HG02840 (cell line): ENCODE data around the gene KCTD13.
A peak's percentile ranks its signal among the peaks of the same experiment; 100 is the strongest.
"Not testable (repeated sequence)": the region's sequence is repeated elsewhere in the genome, so short reads cannot be mapped to it uniquely, and the experiment has no call there.

Experiments
- ATAC-seq: cut with Tn5 transposase; IDR thresholded peaks from one replicate; pipeline ENCODE4 v1.9.1; 2021; ENCODE audit warnings: mild to moderate bottlenecking, moderate library complexity, moderate number of reproducible peaks; ENCODE audit not compliant: unreplicated experiment, low FRiP score

The KCTD13 gene

DNA sequence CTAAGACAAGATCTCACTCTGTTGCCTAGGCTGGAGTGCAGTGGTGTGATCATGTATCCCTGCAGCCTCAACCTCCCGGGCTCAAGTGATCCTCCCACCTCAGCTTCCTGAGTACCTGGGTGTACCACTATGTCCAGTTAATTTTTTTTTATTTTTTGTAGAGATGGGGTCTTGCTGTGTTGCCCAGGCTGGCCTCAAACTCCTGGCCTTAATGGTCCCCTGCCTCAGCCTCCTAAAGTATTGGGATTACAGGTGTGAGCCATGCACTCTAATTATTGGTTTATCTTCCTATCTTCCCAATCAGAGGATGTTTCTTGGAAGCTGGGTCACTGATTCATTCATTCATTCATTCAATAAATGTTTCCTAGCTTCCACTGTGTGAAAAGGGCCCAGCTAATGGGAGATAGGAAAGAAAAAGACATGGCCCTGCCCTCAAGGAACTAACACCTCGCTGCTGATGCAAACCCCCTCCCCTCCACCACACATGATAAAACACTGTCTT, 17.3 kb downstream of the KCTD13 start:
- no peak for ATAC-seq

DNA sequence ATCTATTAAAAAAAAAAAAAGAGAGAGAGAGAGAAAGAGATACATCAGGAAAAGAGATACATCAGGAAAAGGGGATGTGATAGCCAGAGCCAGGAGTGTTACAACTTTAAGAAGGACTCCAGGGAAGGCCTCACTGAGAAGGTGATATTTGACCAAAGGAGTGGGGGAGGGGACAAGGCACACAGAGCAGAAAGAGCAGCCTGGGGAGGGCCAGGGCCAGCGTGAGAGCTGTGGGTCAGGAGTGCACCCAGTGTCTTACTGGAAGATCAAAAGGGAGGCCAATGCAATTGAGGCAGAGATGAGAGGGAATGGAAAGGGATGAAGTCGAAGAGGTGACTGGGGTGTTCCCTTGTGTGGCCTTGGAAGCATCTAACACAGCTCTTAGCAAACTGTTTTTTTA, 18.1 kb downstream of the KCTD13 start:
- no peak for ATAC-seq

DNA sequence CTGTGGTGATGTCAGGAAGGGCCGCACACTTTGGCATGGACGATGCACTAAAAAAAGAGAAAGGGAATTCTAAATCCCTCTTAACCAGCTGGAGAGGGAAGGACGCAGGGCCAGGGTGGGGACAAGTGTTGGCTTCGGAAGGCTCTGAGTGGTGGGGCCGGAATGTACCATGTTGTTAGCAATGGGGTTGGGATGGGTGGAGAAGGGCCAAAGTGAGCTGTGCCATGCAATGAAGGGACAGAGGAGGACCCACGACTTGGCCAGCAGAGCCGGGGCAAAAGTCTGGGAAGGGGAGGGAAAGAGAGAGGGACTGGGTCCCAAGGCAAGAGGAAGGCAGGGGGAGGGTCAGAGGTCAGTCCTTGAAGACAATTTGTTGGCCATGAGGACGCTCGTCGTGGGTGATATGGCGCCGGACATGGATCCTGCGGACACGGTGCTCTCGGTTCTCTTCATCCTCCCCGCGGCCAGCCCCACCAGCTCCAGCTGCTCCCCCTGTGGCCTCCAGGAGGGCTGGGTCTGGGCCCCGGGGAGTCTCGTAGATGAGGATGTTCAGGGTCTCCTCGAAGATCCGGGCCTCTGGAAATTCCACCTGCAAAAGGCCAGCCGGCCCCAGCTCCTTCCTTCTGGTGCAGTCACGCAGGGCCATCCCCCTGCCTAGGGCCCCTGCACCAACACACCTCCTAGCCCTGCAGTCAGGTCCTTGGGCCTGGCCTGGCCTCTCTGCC, 19.3 kb downstream of the KCTD13 start:
- ATAC-seq: no peak

DNA sequence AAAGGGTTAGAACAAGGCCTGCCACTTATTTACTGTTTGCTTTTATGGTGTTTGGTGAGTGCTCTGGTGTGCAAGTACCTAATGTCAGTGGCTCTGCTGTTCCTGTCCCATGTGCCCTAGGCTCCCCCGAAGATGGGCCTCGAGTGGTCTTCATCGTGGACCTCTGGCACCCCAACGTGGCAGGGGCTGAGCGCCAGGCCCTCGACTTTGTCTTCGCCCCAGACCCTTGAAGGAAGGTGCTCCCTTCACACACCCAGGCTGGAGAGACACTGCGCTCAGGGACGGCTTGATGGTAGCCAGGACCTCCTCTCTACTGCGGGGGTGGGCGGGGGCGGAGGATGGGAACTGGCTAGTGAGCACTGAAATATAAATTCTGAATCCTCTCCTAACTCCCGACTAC, 20.4 kb downstream of the KCTD13 start:
- ATAC-seq: no peak

DNA sequence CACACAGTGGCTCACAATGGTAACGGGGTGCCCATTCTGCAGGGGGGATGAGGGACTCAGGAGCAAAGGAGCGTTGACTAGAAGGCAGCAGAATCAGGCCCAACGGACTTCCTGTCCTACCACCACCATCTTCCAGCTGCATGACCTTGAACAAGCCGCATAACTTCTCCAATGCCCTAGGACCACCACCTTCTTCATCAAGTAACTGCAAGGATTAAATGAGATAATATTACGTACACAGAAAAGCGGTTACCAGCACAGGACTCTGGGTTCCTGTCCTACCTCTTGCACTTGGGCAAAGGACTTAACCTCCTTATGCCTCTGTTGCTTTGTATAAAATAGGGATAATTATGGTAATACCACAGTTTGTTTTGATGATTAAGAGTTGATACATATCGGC, 21.1 kb downstream of the KCTD13 start:
- no peak for ATAC-seq

DNA sequence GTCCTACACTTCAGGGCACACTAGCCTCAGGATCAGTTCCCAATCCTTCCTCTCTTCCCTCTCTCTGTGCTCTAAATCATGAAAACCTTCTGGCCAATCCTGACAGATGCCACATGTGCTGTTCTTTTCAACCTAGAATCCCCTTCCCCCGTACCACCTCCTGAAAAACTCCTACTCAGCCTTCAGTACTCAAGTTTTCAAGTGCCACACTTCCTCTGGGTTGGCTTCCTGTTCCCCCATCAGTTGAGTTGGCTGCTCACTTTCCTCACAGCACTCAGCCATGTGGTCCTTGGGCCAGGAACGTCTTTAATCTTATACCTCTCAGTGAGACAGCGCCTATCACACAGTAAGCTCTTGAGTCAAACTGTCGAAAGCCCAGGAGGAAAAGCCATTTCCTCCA, 22.4 kb downstream of the KCTD13 start:
- ATAC-seq: no peak

DNA sequence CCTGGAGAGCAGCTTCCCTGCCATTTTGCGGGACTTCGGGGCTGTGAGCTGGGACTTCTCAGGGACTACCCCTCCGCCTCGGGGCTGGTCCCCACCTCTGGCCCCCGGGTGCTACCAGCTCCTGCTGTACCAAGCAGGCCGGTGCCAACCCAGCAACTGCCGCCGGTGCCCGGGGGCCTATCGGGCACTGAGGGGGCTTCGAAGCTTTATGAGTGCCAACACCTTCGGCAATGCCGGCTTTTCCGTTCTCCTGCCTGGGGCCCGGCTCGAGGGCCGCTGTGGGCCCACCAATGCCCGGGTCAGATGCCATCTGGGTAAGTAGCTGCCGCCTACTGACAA, 24.4 kb downstream of the KCTD13 start:
- no peak for ATAC-seq

DNA sequence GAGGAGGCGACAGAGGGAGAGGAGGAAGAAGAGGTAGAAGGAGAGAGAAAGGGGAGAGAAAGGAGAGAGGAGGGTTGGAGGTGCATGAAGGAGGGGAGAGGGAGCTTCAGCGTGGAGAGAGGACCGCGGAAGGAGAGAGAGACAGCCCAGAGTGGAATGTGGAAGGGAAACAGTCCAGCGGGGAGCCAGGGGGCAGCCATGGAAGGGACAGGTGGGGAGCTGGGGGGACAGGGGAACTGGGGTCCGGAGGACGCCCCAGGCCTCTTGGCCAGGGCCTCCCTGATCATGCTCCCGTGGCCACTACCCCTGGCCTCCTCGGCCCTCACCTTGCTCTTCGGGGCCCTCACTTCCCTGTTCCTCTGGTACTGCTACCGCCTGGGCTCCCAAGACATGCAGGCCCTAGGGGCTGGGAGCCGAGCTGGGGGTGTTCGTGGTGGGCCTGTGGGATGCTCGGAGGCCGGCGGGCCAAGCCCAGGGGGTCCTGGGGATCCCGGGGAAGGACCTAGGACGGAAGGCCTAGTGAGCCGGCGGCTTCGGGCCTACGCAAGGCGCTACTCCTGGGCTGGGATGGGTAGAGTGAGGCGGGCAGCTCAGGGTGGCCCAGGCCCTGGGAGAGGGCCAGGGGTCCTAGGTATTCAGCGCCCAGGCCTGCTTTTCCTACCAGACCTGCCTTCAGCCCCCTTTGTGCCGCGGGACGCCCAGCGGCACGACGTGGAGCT, 25.0 kb downstream of the KCTD13 start:
- ATAC-seq: no peak

DNA sequence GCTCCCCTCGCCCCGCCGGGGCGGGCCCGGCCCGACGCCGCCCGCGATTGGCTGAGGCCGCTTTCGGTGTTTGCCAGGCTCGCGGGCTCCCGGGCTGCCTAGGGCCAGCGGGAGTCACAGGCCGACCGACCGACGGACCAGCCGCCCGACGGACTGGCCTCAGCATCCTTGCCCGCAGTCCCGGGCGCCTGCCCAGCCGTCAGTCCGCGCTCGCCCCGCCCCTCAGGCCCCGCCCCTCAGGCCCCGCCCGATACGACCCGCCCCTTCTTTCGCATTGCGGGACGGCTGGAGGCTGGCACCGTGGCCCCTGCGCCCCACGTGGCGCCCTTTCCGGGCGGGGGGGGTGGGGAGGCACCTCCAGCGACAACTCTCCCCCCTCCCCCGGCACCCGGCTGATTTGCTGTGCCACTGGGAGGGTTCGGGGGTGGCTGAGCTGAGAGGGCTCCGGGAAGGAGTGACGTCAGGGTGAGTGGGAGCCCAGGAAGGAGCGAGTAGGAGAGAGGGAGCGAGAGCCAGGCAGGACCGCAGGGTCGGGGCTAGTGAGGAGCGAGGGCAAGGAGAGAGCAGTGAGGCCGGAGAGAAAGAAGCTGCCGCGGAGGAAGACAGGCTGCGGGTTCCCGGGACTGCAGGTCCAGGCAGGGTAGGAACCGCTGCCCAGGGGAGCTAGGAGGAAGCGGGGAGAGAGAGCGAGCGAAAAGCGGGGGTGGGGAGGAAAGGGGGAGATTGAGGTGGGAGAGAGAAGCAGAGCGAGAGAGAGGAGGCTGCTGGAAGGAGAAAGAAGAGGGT, 25.7 kb downstream of the KCTD13 start, which contains the start of gene ASPHD1:
Gene ASPHD1, plus strand, starts transcription at position 387 of the 786 bp plus-strand sequence. CDS start 484 bp downstream, outside the sequence.
- ATAC-seq: peak; percentile 47

DNA sequence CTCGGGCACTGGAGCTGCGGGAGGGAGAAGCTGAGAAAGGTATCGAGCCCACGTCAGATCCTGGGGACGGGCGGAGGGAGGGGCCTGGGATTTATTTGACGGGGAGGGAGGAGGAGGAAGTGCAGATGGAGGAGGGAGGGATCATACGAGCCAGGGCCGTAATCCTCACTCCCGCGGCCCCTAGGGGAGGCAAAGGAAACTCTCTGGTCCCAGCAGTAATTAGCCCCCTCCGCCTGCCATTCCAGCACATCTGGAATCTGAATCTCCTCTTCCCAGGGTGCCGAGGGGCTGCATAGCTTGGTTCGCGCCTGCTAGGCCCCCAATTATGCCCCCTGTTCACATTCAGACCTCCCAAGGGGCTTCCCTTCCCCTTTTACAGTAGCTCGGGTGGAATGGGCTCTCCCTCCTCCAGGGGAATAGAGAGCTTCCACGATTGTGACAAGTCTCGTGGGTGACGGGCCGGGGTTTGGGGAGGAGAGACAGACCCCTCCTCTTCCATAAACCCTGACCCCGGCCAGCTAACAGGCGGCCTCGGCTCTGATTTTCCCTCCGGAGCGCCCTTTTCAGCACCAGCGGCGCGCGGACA, 26.4 kb downstream of the KCTD13 start, which contains the start of gene SEZ6L2:
Gene SEZ6L2, minus strand, starts transcription at position 35 of the 586 bp plus-strand sequence. CDS start 531 bp downstream, outside the sequence.
- peak; percentile 59 for ATAC-seq

DNA sequence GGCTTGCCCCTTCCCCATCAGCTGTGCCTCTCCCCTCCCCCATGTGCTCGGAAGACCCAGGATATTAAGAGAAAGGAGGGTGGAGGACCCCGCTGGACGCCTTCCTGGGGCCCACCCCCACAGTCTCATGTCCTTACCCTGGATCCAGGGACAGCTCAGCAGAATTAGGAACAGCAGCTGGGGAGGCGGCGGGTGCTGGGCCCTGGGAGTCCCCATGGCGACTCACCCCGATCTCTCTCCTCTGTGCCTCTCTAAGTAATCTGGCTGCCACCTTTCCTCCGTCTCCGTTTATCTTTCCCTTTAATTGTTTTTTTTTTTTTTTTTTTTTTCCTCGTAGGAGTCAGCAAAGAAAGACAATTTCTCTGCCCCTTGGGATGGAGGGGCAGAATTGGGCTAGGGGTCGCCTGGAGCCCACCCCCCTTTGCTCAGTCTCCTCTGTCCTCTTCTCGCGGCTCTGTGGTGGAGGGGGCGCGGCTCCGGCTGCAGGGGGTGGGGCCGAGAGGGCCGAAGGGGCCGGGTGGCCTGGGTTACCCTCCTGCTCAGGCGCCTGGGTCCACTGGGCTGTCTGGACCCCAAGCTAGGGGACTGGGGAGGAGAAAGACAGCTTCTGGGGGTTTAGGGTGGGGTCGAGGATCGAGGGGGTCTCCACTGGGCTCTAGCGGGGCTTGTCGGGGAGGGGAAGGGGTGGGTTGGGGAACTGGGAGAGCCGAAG, 27.1 kb downstream of the KCTD13 start:
- no peak for ATAC-seq

DNA sequence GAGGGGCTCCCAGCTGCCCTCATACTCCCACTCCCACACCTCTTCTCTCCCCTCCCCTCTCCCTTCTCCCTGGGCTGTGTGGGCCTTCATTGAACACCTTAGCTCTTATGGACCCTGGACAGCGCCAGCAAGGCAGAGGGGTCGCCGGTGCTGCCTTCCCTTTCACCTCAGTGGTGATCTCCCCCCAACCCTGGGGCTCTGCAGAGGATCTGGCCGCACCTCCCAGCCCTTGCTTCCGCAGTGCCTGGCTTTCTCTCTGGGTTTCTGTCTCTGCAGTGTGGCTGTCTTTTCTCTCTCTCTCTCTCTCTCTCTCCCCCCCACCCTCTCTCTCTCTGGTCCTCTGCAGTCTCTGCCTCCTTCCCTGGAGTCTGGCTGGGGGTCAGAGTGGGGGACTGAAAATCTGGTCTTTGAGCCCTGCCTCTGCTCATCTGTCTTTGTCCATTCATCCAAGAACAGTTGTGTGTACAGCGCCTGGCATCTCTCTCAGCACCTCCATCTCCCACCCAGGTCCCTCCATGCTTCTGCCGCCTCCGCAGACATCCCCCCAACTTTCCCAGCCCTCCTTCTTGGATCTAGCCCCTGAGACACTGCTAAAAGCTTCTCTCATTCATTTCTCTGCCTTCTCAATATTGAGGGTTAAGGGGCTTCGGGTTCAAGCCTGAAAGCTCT, 27.8 kb downstream of the KCTD13 start:
- ATAC-seq: no peak

DNA sequence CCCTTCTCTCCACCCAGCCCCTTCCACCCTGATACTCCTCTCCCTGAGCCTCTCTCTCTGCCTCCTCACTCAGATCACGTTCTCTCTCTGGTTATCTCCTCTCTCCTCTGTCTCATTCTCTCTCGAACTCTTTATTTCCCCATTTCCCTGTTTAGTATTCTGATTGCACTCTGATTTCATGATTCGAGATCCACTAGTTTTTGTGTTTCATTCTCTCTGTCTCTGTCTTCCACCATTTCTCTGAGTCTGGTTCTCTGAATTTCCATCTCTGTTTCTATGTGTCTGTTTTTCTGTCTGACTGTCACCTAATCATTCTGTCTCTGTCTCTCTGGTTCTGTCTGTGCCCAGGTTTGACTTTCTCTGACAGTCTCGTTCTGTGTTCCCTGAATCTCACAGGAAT, 28.7 kb downstream of the KCTD13 start:
- no peak for ATAC-seq

DNA sequence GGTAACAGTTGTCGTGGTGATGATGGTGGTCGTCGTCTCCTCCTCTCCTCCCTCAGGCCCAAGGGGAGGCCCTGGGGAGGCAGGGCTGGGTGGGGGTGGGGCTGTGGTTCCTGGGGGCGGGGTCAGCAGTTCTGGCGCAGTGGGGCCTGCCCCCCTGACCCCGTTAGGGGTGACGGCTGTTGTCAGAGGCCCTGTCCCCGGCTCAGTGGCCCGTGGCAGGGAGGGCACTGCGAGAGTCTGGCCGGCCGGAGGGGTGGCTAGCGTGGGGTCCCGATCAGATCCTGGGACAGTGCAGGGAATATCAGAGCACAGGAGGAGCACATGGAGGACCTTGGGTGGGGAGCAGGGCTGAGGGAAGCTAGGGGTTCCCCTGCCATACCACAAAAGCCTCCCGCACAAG, 29.2 kb downstream of the KCTD13 start:
- no peak for ATAC-seq

DNA sequence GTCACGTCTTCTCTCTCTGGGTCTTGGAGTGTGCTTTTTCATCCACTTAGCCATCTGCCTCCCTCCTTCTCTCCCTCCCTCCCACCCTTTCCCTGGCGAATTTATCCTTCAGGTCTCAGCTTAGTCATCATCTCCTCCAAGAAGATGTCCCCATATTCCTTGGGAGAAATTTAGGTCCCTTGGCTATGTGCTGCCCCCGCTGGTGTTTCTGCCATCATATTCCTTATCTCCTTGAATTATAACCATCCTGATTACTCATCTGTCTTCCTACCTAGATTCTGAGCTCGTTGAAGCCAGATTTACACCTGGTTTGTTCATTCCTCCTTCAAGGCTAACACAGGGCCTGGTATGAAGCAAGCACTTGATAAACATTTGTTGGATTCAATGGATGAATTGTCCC, 31.7 kb downstream of the KCTD13 start:
- no peak for ATAC-seq

DNA sequence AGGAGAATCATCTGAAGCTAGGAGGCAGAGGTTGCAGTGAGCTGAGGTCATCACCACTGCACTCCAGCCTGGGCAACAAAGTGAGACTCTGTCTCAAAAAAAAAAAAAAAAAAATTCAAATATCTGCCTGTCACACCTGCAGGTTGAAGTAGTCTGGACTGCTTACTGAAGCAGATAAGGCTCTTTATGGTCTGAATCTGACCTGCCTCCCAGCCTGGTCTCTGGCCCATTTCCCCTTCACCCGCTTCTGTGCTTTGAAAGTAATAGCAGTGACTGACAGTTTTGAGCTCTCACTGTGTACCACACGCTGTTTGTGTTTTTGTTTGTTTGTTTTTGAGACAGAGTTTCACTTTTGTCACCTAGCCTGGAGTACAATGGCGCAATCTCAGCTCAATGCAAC, 32.5 kb downstream of the KCTD13 start:
- ATAC-seq: no peak

DNA sequence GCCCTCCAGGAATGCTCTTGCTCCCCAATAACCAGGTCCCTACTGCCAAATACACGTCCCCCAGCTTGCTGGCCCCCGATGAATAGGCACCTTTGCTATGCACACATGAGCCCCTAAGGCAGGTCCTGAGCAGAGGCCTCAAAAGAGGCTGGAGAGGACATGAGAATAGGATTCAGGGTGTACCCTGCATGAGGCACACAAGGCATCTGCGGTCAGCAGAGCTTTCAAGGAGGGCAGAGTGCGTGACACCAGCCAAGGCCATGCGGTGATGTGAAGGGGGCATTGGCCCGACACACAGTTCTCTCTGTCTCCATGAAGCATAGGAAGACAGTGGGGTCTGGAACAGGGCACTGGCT, 33.6 kb downstream of the KCTD13 start:
- no peak for ATAC-seq

DNA sequence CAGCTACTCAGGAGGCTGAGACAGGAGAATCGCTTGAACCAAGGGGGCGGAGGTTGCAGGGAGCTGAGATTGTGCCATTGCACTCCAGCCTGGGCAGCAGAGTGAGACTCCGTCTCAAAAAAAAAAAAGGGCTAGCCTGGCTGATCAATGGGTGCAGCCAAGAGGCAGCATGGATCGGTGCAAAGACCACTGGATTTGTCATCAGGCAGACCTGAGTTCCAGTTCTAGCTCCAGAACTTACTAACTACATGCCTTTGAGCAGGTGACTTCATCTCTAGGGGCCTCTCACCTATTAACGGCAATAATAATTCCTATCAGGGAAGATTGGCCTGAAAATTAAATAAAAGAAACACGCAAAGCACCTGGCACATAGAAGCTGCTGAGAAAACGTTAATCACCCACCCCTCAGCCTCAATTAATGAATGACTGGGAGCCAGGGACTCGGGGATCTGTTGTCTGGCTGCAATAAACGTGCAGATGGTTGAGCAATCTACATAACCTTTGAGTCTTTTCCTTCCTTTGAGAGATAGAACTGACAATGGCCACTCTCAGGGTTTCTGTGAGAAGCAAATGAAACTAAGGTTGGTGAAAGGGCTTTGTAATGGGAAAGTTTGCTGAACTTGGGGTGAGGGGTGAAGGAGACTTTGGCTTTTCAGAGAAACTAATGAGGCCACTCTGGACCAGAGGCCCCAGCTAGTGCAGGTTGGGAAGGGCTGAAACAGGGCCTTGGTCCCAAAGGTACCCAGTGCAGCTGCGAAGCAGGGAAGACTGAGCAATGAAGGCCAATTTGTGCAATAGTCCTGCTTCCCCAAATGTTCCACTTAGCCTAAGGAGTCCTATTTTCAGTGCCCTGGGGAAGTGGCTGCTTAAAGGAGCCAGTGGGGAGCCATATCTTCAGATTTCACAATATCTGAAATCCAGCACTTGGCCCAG, 34.2 kb downstream of the KCTD13 start:
- ATAC-seq: no peak

DNA sequence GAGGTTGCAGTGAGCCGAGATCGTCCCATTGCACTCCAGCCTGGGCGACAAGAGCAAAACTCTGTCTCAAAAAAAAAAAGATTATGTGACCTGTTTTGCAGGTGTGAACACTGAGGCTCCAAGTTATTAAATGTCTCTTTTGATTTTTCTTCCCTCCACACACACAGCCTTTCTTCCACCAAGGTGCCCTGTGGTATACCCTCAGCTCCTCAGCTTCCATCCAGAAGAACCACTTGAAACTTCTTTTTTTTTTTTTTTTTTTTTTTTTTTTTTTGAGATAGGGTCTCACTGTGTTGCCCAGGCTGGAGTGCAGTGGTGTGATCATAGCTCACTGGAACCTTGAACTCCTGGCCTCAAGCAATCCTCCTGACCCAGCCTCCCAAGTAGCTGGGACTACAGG, 36.7 kb downstream of the KCTD13 start:
- not testable (repeated sequence) for ATAC-seq
